Endothelial cell (in vitro differentiated cells): Measurements from ENCODE around the gene RABEP1. TPM values are rescaled to one million over a fixed set of nuclear protein-coding genes. Genes with fewer than 3 reads are reported as not detected.

Experiments used
- DNase-seq: peaks from one replicate; pipeline ENCODE4 v3.0.0; 2021; ENCODE audit warnings: low spot score
- H3K27ac Mint-ChIP-seq: one replicate; pipeline ENCODE4 v1.8.0; 2021; ENCODE audit warnings: mixed read lengths, inconsistent platforms; ENCODE audit not compliant: unreplicated experiment
- H3K27me3 Mint-ChIP-seq: one replicate; pipeline ENCODE4 v1.8.0; 2021; ENCODE audit warnings: mild to moderate bottlenecking, moderate library complexity, mixed read lengths, inconsistent platforms; ENCODE audit not compliant: unreplicated experiment
- H3K36me3 Mint-ChIP-seq: one replicate; pipeline ENCODE4 v1.8.0; 2021; ENCODE audit warnings: mild to moderate bottlenecking, low read depth, mixed read lengths, inconsistent platforms; ENCODE audit not compliant: unreplicated experiment
- H3K4me1 Mint-ChIP-seq: one replicate; pipeline ENCODE4 v1.8.0; 2021; ENCODE audit warnings: mild to moderate bottlenecking, mixed read lengths, inconsistent platforms; ENCODE audit not compliant: unreplicated experiment
- H3K4me3 Mint-ChIP-seq: one replicate; pipeline ENCODE4 v1.8.0; 2021; ENCODE audit warnings: mild to moderate bottlenecking, mixed read lengths, inconsistent platforms; ENCODE audit not compliant: unreplicated experiment
- H3K9me3 Mint-ChIP-seq: one replicate; pipeline ENCODE4 v1.8.0; 2021; ENCODE audit warnings: mixed read lengths, inconsistent platforms; ENCODE audit not compliant: unreplicated experiment
- CTCF ChIP-seq: fragments of 200-600 bp; sonication (generic); IDR thresholded peaks from one replicate; pipeline ENCODE4 v1.5.0; 2021; ENCODE audit warnings: antibody characterized with exemption; ENCODE audit not compliant: unreplicated experiment
- total RNA-seq: library from RNA; stranded (reverse); fragmentation: NEBNext Ultra II Directional; extraction: Animal tissue kit (Norgen Biotek cat#: 25700); gene quantifications from one replicate; pipeline ENCODE4 v1.2.1, GENCODE V29; 2021; ENCODE audit not compliant: unreplicated experiment

The RABEP1 gene
- total RNA-seq, 1 donor from 2014 or later = 64.8 TPM

GRCh38 chr17:5378566-5379207, 96.6 kb downstream of the RABEP1 start:
- Mint-ChIP-seq H3K4me3 (peak overlapping the region; percentile 32), H3K36me3 (peaks cover 38% of the 10 kb centered on the region), H3K9me3 (no peaks in the 10 kb centered on the region), H3K27ac (no peak overlapping the region), H3K27me3 (peaks cover 1% of the 10 kb centered on the region), H3K4me1 (peaks cover 15% of the 10 kb centered on the region)
- DNase-seq = no peak
- no peak for TF ChIP-seq CTCF

- H3K36me3 Mint-ChIP-seq = peaks cover 39% of the 10 kb centered on the region
- peaks cover 15% of the 10 kb centered on the region for H3K4me1 Mint-ChIP-seq
- no peaks in the 10 kb centered on the region for H3K9me3 Mint-ChIP-seq
- H3K4me3 Mint-ChIP-seq = no peak overlapping the region
- peaks cover 1% of the 10 kb centered on the region for H3K27me3 Mint-ChIP-seq
- H3K27ac Mint-ChIP-seq = no peak overlapping the region
- no peak for TF ChIP-seq CTCF
- no peak for DNase-seq
Measured at GRCh38 chr17:5379351-5380107, 97.4 kb downstream of the RABEP1 start.

- Mint-ChIP-seq H3K36me3 (peaks cover 39% of the 10 kb centered on the region), H3K4me3 (peak overlapping the region; percentile 50), H3K27me3 (peaks cover 1% of the 10 kb centered on the region), H3K9me3 (no peaks in the 10 kb centered on the region), H3K4me1 (peaks cover 15% of the 10 kb centered on the region), H3K27ac (peak overlapping the region; percentile 0)
- no peak for TF ChIP-seq CTCF
- DNase-seq = no peak
Measured at GRCh38 chr17:5380491-5381135, 98.5 kb downstream of the RABEP1 start.

- Mint-ChIP-seq H3K27me3 (peaks cover 1% of the 10 kb centered on the region), H3K4me3 (peak overlapping the region; percentile 31), H3K9me3 (no peaks in the 10 kb centered on the region), H3K27ac (peak overlapping the region; percentile 73), H3K36me3 (peaks cover 41% of the 10 kb centered on the region), H3K4me1 (peaks cover 15% of the 10 kb centered on the region)
- DNase-seq = no peak
- no peak for TF ChIP-seq CTCF
Measured at GRCh38 chr17:5381542-5381941, 99.5 kb downstream of the RABEP1 start.

GRCh38 chr17:5391678-5392077, 109.6 kb downstream of the RABEP1 start:
- no peaks in the 10 kb centered on the region for H3K4me1 Mint-ChIP-seq
- H3K36me3 Mint-ChIP-seq = peaks cover 50% of the 10 kb centered on the region
- no peaks in the 10 kb centered on the region for H3K9me3 Mint-ChIP-seq
- peak overlapping the region; percentile 7 for H3K4me3 Mint-ChIP-seq
- no peak for TF ChIP-seq CTCF
- H3K27ac Mint-ChIP-seq = no peak overlapping the region
- DNase-seq = no peak
- H3K27me3 Mint-ChIP-seq = peaks cover 2% of the 10 kb centered on the region
